ENCODE results near the gene PFDN5. TPM values are rescaled to one million over a fixed set of nuclear protein-coding genes. Genes with fewer than 3 reads are reported as not detected.

The PFDN5 gene
- total RNA-seq, 4 donors from 2014 or later, result 518 to 673 (median 591) TPM

DNA sequence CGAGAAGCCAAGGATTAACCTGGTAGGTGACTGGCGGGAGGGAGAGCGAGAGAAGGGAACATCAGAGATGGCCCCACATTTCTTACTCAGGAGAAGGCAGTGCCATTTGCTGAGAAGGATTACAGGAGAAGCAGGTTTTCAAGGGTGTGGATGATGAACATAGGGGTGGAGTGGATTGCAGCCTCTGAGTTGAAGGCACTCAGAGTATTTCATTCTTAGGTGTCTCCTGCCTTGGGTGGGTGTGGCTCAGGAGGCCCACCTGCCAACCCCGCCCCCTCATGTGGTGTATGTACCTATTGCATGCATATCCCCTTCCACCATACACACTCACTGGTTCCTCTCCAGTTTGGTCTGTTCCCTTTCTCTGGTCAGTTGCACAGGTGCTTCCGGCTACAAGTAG is 20.9 kb upstream of the PFDN5 start:
- TF ChIP-seq CTCF (IDR thresholded peaks at IDR 0.05) (no peak), EP300 (IDR thresholded peaks at IDR 0.05) (no peak)
- Histone ChIP-seq H3K4me3 (no peak overlapping the region), H3K4me1 (peaks cover 0 to 2% (median 0%) of the 10 kb centered on the region in 4 donors), H3K36me3 (no peaks in the 10 kb centered on the region), H3K27ac (no peak overlapping the region), H3K9me3 (no peaks in the 10 kb centered on the region), H3K27me3 (no peaks in the 10 kb centered on the region)
- 93% methylated on average over 5 of the region's 5 CpGs for WGBS, 2 donors
- no peak for DNase-seq (ENCODE audit: low spot score in 2 of 2)

DNA sequence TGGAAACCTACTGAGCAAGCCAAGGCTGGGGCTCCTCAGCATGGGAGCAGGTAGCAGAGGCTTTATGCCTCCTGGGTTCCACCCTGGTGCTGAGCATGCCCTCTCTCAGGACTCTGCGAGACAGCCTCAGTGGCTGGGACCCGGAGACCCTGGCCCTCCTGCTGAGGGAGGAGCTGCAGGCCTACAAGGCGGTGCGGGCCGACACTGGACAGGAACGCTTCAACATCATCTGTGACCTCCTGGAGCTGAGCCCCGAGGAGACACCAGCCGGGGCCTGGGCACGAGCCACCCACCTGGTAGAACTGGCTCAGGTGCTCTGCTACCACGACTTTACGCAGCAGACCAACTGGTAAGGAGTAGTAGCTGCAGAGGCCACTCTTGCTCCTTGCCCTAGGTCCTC is 18.8 kb upstream of the PFDN5 start:
- peaks cover 0 to 7% (median 0%) of the 10 kb centered on the region in 4 donors for H3K4me1 ChIP-seq
- H3K27ac ChIP-seq, result no peak overlapping the region
- H3K27me3 ChIP-seq, result no peaks in the 10 kb centered on the region
- 95 to 98% methylated on average over 11 of the region's 11 CpGs for WGBS, 2 donors
- TF ChIP-seq POLR2A (IDR thresholded peaks at IDR 0.05), result no peak
- no peak for TF ChIP-seq CTCF (IDR thresholded peaks at IDR 0.05)
- no peak for TF ChIP-seq EP300 (IDR thresholded peaks at IDR 0.05)
- no peaks in the 10 kb centered on the region for H3K9me3 ChIP-seq
- no peak overlapping the region for H3K4me3 ChIP-seq
- no peaks in the 10 kb centered on the region for H3K36me3 ChIP-seq
- DNase-seq (ENCODE audit: low spot score in 2 of 2), result no peak

GRCh38 chr12:53277981-53278380 is 17.4 kb upstream of the PFDN5 start:
- DNase-seq (ENCODE audit: low spot score in 2 of 2), result no peak
- no peaks in the 10 kb centered on the region for H3K27me3 ChIP-seq
- peaks cover 0 to 7% (median 0%) of the 10 kb centered on the region in 4 donors for H3K4me1 ChIP-seq
- H3K36me3 ChIP-seq, result peaks cover 0 to 6% (median 0%) of the 10 kb centered on the region in 3 donors
- WGBS, 2 donors, result 95 to 96% methylated on average over 9 of the region's 9 CpGs
- no peak overlapping the region for H3K27ac ChIP-seq
- no peak overlapping the region for H3K4me3 ChIP-seq
- TF ChIP-seq POLR2A (IDR thresholded peaks at IDR 0.05) (no peak), CTCF (IDR thresholded peaks at IDR 0.05) (no peak), EP300 (IDR thresholded peaks at IDR 0.05) (no peak)
- H3K9me3 ChIP-seq, result no peaks in the 10 kb centered on the region

- DNase-seq (ENCODE audit: low spot score in 2 of 2), result no peak
- Histone ChIP-seq H3K27ac (no peak overlapping the region), H3K4me1 (peaks cover 0 to 7% (median 0%) of the 10 kb centered on the region in 4 donors), H3K36me3 (peaks cover 0 to 6% (median 0%) of the 10 kb centered on the region in 3 donors), H3K9me3 (no peaks in the 10 kb centered on the region), H3K27me3 (no peaks in the 10 kb centered on the region), H3K4me3 (no peak overlapping the region)
- TF ChIP-seq POLR2A (IDR thresholded peaks at IDR 0.05) (no peak), EP300 (IDR thresholded peaks at IDR 0.05) (no peak), CTCF (IDR thresholded peaks at IDR 0.05) (no peak)
- WGBS, 2 donors, result 80 to 92% methylated on average over 2 to 3 of the region's 3 CpGs
These were observed 16.0 kb upstream of the PFDN5 start for GRCh38 chr12:53279283-53279869.

DNA sequence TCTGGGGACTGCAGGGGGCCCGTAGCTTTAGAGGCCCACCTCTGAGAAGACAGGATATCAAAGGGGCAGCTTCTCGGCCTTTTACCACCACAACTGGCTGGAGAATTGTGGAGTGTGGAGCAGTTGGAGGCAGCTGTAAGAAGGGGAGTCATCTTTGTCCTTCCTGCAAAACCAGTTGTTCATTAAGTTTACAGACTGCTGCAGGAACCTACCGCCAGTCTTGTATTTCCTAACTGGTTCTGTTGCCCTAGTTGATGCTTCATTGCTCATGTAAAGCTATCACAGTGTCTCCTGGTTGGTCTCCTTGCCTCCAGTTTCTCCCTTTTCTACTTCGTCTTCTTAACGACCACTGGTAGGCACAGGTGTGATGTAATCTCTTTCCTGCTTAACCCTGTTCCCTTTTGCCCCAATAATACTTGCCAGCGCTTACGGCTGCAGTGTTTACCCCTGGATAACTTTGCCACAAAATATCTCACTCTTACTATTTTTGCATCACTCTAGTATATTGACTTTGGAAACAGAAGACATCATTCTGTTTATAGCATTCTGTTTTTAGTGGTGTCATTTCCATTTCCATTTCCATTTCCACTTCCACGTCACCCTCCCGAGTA is 15.3 kb upstream of the PFDN5 start:
- H3K36me3 ChIP-seq, result peaks cover 0 to 6% (median 0%) of the 10 kb centered on the region in 3 donors
- DNase-seq (ENCODE audit: low spot score in 2 of 2), result no peak
- 91 to 95% methylated on average over 8 to 9 of the region's 9 CpGs for WGBS, 2 donors
- H3K27me3 ChIP-seq, result no peaks in the 10 kb centered on the region
- no peak overlapping the region for H3K4me3 ChIP-seq
- H3K9me3 ChIP-seq, result no peaks in the 10 kb centered on the region
- TF ChIP-seq CTCF (IDR thresholded peaks at IDR 0.05) (no peak), POLR2A (IDR thresholded peaks at IDR 0.05) (no peak), EP300 (IDR thresholded peaks at IDR 0.05) (no peak)
- H3K4me1 ChIP-seq, result peaks cover 0 to 7% (median 0%) of the 10 kb centered on the region in 4 donors
- H3K27ac ChIP-seq, result no peak overlapping the region

All from tibial nerve (tissue), 4 donors.